Measurements from ENCODE around the gene ASB2.

ASB2 gene

GRCh38 chr14:93986955-93987354, 10.6 kb upstream of the ASB2 start:
- H3K9me3 ChIP-seq (ENCODE audit: control insufficient read depth, insufficient read depth, low read length): no peaks in the 10 kb centered on the region
- no peaks in the 10 kb centered on the region for H3K36me3 ChIP-seq (ENCODE audit: control insufficient read depth, low read length)
- no peaks in the 10 kb centered on the region for H3K9me2 ChIP-seq (replicated peaks; ENCODE audit: control insufficient read depth, low read length)
- no peaks in the 10 kb centered on the region for H3K79me2 ChIP-seq (ENCODE audit: control insufficient read depth, low read length)
- TF ChIP-seq CTCF (IDR thresholded peaks at IDR 0.05; ENCODE audit: low read depth, low read length, poor library complexity, severe bottlenecking) (no peak), EZH2phosphoT487 (IDR thresholded peaks at IDR 0.05; ENCODE audit: borderline replicate concordance, low read length) (no peak)
- no peaks in the 10 kb centered on the region for H3F3A ChIP-seq (ENCODE audit: control insufficient read depth, insufficient read depth)
- no peak overlapping the region for H3K27ac ChIP-seq (ENCODE audit: low read depth, low read length)
- no peak overlapping the region for H3K4me3 ChIP-seq (ENCODE audit: low read length)
- no peaks in the 10 kb centered on the region for H4K20me1 ChIP-seq (ENCODE audit: control insufficient read depth, insufficient read depth, low read depth, low read length)
- no peak overlapping the region for H3K4me2 ChIP-seq (ENCODE audit: low read length)
- H3K4me1 ChIP-seq (ENCODE audit: control insufficient read depth, low read length): peaks cover 13% of the 10 kb centered on the region
- H3K27me3 ChIP-seq (ENCODE audit: control insufficient read depth, low read length): no peaks in the 10 kb centered on the region

- no peaks in the 10 kb centered on the region for H3K9me3 ChIP-seq (ENCODE audit: control insufficient read depth, insufficient read depth, low read length)
- H3K4me2 ChIP-seq (ENCODE audit: low read length): no peak overlapping the region
- no peaks in the 10 kb centered on the region for H3K79me2 ChIP-seq (ENCODE audit: control insufficient read depth, low read length)
- no peaks in the 10 kb centered on the region for H3K27me3 ChIP-seq (ENCODE audit: control insufficient read depth, low read length)
- no peaks in the 10 kb centered on the region for H4K20me1 ChIP-seq (ENCODE audit: control insufficient read depth, insufficient read depth, low read depth, low read length)
- H3K27ac ChIP-seq (ENCODE audit: low read depth, low read length): no peak overlapping the region
- H3K4me3 ChIP-seq (ENCODE audit: low read length): no peak overlapping the region
- no peaks in the 10 kb centered on the region for H3K36me3 ChIP-seq (ENCODE audit: control insufficient read depth, low read length)
- peaks cover 12% of the 10 kb centered on the region for H3K4me1 ChIP-seq (ENCODE audit: control insufficient read depth, low read length)
- H3F3A ChIP-seq (ENCODE audit: control insufficient read depth, insufficient read depth): no peaks in the 10 kb centered on the region
- TF ChIP-seq EZH2phosphoT487 (IDR thresholded peaks at IDR 0.05; ENCODE audit: borderline replicate concordance, low read length) (no peak), CTCF (IDR thresholded peaks at IDR 0.05; ENCODE audit: low read depth, low read length, poor library complexity, severe bottlenecking) (peak; percentile 45)
- H3K9me2 ChIP-seq (replicated peaks; ENCODE audit: control insufficient read depth, low read length): no peaks in the 10 kb centered on the region
Measured at GRCh38 chr14:93984987-93985410, 8.6 kb upstream of the ASB2 start.

- H3K4me2 ChIP-seq (ENCODE audit: low read length): no peak overlapping the region
- no peaks in the 10 kb centered on the region for H4K20me1 ChIP-seq (ENCODE audit: control insufficient read depth, insufficient read depth, low read depth, low read length)
- H3K9me2 ChIP-seq (replicated peaks; ENCODE audit: control insufficient read depth, low read length): no peaks in the 10 kb centered on the region
- no peak overlapping the region for H3K27ac ChIP-seq (ENCODE audit: low read depth, low read length)
- H3K27me3 ChIP-seq (ENCODE audit: control insufficient read depth, low read length): no peaks in the 10 kb centered on the region
- H3K9me3 ChIP-seq (ENCODE audit: control insufficient read depth, insufficient read depth, low read length): no peaks in the 10 kb centered on the region
- H3K36me3 ChIP-seq (ENCODE audit: control insufficient read depth, low read length): no peaks in the 10 kb centered on the region
- TF ChIP-seq CTCF (IDR thresholded peaks at IDR 0.05; ENCODE audit: low read depth, low read length, poor library complexity, severe bottlenecking) (no peak), EZH2phosphoT487 (IDR thresholded peaks at IDR 0.05; ENCODE audit: borderline replicate concordance, low read length) (no peak)
- no peaks in the 10 kb centered on the region for H3K79me2 ChIP-seq (ENCODE audit: control insufficient read depth, low read length)
- H3K4me3 ChIP-seq (ENCODE audit: low read length): no peak overlapping the region
- peaks cover 8% of the 10 kb centered on the region for H3K4me1 ChIP-seq (ENCODE audit: control insufficient read depth, low read length)
- 0 out of 2 replicates have a peak, but pooled peaks cover 3% of the 10 kb centered on the region for H3F3A ChIP-seq (ENCODE audit: control insufficient read depth, insufficient read depth)
Measured at GRCh38 chr14:93984070-93984469, 7.7 kb upstream of the ASB2 start.

Measured in DOHH2 (cell line).